ENCODE data around the gene SMOC1.

Gene SMOC1

GRCh38 chr14:69879175-69880043 lies at the start of gene SMOC1:
Gene SMOC1 (plus strand): TSS chr14:69879416. CDS start chr14:69879679, 263 bp downstream.
- peak; percentile 40 for DNase-seq

GRCh38 chr14:69838881-69839416 lies 40.3 kb upstream of the SMOC1 start:
- no peak for DNase-seq

GRCh38 chr14:69839661-69840060 lies 39.6 kb upstream of the SMOC1 start:
- DNase-seq, result no peak

- no peak for DNase-seq
These were observed 37.6 kb upstream of the SMOC1 start for GRCh38 chr14:69841656-69842055.

GRCh38 chr14:69842686-69843420 lies 36.4 kb upstream of the SMOC1 start:
- DNase-seq, result peak; percentile 73

GRCh38 chr14:69844171-69844570 lies 35.0 kb upstream of the SMOC1 start:
- no peak for DNase-seq

GRCh38 chr14:69845050-69845581 lies 34.1 kb upstream of the SMOC1 start:
- DNase-seq, result no peak

- DNase-seq, result no peak
These were observed 33.4 kb upstream of the SMOC1 start for GRCh38 chr14:69845787-69846186.

- no peak for DNase-seq
These were observed 31.1 kb upstream of the SMOC1 start for GRCh38 chr14:69848156-69848555.

GRCh38 chr14:69848903-69849391 lies 30.3 kb upstream of the SMOC1 start:
- no peak for DNase-seq

- no peak for DNase-seq
These were observed 29.0 kb upstream of the SMOC1 start for GRCh38 chr14:69850086-69850735.

- no peak for DNase-seq
These were observed 28.5 kb upstream of the SMOC1 start for GRCh38 chr14:69850736-69851112.

- DNase-seq, result no peak
These were observed 26.5 kb upstream of the SMOC1 start for GRCh38 chr14:69852531-69853321.

GRCh38 chr14:69853774-69854173 lies 25.4 kb upstream of the SMOC1 start:
- no peak for DNase-seq

- no peak for DNase-seq
These were observed 24.6 kb upstream of the SMOC1 start for GRCh38 chr14:69854598-69854997.

GRCh38 chr14:69855180-69855832 lies 23.9 kb upstream of the SMOC1 start:
- no peak for DNase-seq

- DNase-seq, result no peak
These were observed 20.4 kb upstream of the SMOC1 start for GRCh38 chr14:69858801-69859200.

- DNase-seq, result no peak
These were observed 19.6 kb upstream of the SMOC1 start for GRCh38 chr14:69859591-69859990.

GRCh38 chr14:69860221-69860620 lies 19.0 kb upstream of the SMOC1 start:
- DNase-seq, result no peak

GRCh38 chr14:69861025-69861569 lies 18.1 kb upstream of the SMOC1 start:
- DNase-seq, result no peak

- DNase-seq, result no peak
These were observed 16.1 kb upstream of the SMOC1 start for GRCh38 chr14:69863083-69863482.

Data from NCI-H1436 (cell line).